ENCODE measurements around the gene JPH3.

DNA sequence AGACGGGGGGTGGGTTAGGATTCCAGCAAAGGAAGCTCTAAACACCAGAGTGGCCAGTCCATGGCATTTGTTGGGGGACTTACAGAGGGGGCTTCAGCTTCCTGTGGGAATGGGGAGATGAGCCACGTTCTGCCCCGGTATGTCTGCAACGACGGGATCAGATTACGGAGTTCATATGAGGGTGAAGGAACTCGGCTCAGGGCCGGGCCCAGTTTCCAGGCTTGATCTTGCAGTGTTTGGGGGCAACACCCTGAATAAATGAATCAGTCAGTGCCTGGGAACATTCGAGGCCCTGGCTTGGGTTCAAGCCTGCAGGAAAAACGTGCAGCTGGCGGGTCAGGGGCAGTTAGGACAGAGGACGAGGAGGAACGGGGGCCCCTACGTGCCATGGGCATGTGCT, 54.0 kb downstream of the JPH3 start:
- TF ChIP-seq, protein P1, sequence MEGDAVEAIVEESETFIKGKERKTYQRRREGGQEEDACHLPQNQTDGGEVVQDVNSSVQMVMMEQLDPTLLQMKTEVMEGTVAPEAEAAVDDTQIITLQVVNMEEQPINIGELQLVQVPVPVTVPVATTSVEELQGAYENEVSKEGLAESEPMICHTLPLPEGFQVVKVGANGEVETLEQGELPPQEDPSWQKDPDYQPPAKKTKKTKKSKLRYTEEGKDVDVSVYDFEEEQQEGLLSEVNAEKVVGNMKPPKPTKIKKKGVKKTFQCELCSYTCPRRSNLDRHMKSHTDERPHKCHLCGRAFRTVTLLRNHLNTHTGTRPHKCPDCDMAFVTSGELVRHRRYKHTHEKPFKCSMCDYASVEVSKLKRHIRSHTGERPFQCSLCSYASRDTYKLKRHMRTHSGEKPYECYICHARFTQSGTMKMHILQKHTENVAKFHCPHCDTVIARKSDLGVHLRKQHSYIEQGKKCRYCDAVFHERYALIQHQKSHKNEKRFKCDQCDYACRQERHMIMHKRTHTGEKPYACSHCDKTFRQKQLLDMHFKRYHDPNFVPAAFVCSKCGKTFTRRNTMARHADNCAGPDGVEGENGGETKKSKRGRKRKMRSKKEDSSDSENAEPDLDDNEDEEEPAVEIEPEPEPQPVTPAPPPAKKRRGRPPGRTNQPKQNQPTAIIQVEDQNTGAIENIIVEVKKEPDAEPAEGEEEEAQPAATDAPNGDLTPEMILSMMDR (IDR thresholded peaks at IDR 0.05): no peak
- TF ChIP-seq EP300 (IDR thresholded peaks at IDR 0.05): no peak
- TF ChIP-seq POLR2A (IDR thresholded peaks at IDR 0.05): no peak
- no peak for TF ChIP-seq POLR2AphosphoS5 (IDR thresholded peaks at IDR 0.05)

Data from gastroesophageal sphincter (tissue), 3 donors.